DMS153 treated with DMSO at 0.1 percent for 48 hours (cell line): ENCODE results near the gene MAGI2.

Source experiments
- DNase-seq: peaks from one replicate; lab custom pipeline; 2025; ENCODE audit not compliant: unreplicated experiment; lab: John Stamatoyannopoulos, UW

Gene MAGI2

GRCh38 chr7:79307376-79307775 lies 146.1 kb downstream of the MAGI2 start:
- DNase-seq: no peak

GRCh38 chr7:79304711-79305110 lies 148.8 kb downstream of the MAGI2 start:
- DNase-seq: peak; percentile 5

- DNase-seq: no peak
Observed at GRCh38 chr7:79302293-79302692, 151.2 kb downstream of the MAGI2 start.

- no peak for DNase-seq
Observed at GRCh38 chr7:79301419-79301818, 152.0 kb downstream of the MAGI2 start.

- no peak for DNase-seq
Observed at GRCh38 chr7:79300573-79300972, 152.9 kb downstream of the MAGI2 start.

GRCh38 chr7:79298145-79298760 lies 155.2 kb downstream of the MAGI2 start:
- DNase-seq: peak; percentile 12

- DNase-seq: no peak
Observed at GRCh38 chr7:79296553-79297320, 156.7 kb downstream of the MAGI2 start.

GRCh38 chr7:79293655-79294142 lies 159.8 kb downstream of the MAGI2 start:
- peak; percentile 85 for DNase-seq

GRCh38 chr7:79292834-79293233 lies 160.6 kb downstream of the MAGI2 start:
- DNase-seq: no peak

- DNase-seq: no peak
Observed at GRCh38 chr7:79291498-79291865, 162.0 kb downstream of the MAGI2 start.

GRCh38 chr7:79290841-79291497 lies 162.5 kb downstream of the MAGI2 start:
- DNase-seq: no peak

GRCh38 chr7:79290398-79290797 lies 163.1 kb downstream of the MAGI2 start:
- DNase-seq: no peak

- DNase-seq: no peak
Observed at GRCh38 chr7:79288655-79289054, 164.8 kb downstream of the MAGI2 start.

GRCh38 chr7:79287981-79288380 lies 165.5 kb downstream of the MAGI2 start:
- no peak for DNase-seq

- DNase-seq: no peak
Observed at GRCh38 chr7:79286181-79286580, 167.3 kb downstream of the MAGI2 start.

- no peak for DNase-seq
Observed at GRCh38 chr7:79285756-79286155, 167.7 kb downstream of the MAGI2 start.

- DNase-seq: no peak
Observed at GRCh38 chr7:79284211-79284610, 169.3 kb downstream of the MAGI2 start.

GRCh38 chr7:79282882-79283602 lies 170.4 kb downstream of the MAGI2 start:
- DNase-seq: no peak

- no peak for DNase-seq
Observed at GRCh38 chr7:79282070-79282694, 171.3 kb downstream of the MAGI2 start.

- DNase-seq: no peak
Observed at GRCh38 chr7:79281426-79281825, 172.0 kb downstream of the MAGI2 start.

- no peak for DNase-seq
Observed at GRCh38 chr7:79272938-79273337, 180.5 kb downstream of the MAGI2 start.
